ENCODE measurements around the gene FRZB.

GRCh38 chr2:182804128-182804527 lies 62.3 kb downstream of the FRZB start:
- TF ChIP-seq CTCF (IDR thresholded peaks at IDR 0.05) (no peak), POLR2A (IDR thresholded peaks at IDR 0.05) (no peak)

All from esophagus squamous epithelium (tissue), 4 donors.